Panc1 (cell line): Measurements from ENCODE around the gene GRIA4. TPM values are rescaled to one million over a fixed set of nuclear protein-coding genes. Genes with fewer than 3 reads are reported as not detected.

Experiments used
- ATAC-seq: fragments of 200-7000 bp; cut with Tn5 transposase; 2 replicates; pipeline ENCODE4 v1.9.1; 2020; ENCODE audit warnings: mild to moderate bottlenecking, moderate library complexity
- BruUV-seq: library from RNA; stranded (reverse); fragments of 400-500 nt; replicated peaks from 2 replicates; lab custom pipeline; 2021; lab: Mats Ljungman, UMichigan
- CTCF ChIA-PET: fragments of 300-600 bp; sonication (Branson Sonifier 250); formaldehyde crosslinking; loops from one replicate; lab custom pipeline; 2022; ENCODE audit warnings: antibody characterized with exemption; lab: Charles Lee
- POLR2A ChIA-PET: fragments of 300-600 bp; sonication (Branson Sonifier 250); formaldehyde crosslinking; loops from one replicate; lab custom pipeline; 2022; ENCODE audit warnings: antibody characterized with exemption; lab: Charles Lee
- DNase-seq: peaks from one replicate; pipeline ENCODE4 v3.0.0-alpha.2; 2010; ENCODE audit warnings: low read depth, low spot score
- H3K27ac ChIP-seq: 2 replicates; pipeline ENCODE4 v1.5.1; 2011; ENCODE audit warnings: mild to moderate bottlenecking, low read length, inconsistent platforms
- H3K27me3 ChIP-seq: fragments of 200-500 bp; sonication (Bioruptor generic); 2 replicates; pipeline ENCODE4 v1.6.0; 2014; ENCODE audit warnings: low read length, inconsistent platforms; ENCODE audit not compliant: control insufficient read depth, insufficient read depth
- H3K36me3 ChIP-seq: fragments of 200-500 bp; sonication (Bioruptor generic); 2 replicates; pipeline ENCODE4 v1.5.1; 2014; ENCODE audit warnings: inconsistent platforms, mild to moderate bottlenecking, low read length, moderate library complexity; ENCODE audit not compliant: control insufficient read depth, insufficient read depth
- H3K4me1 ChIP-seq: 2 replicates; pipeline ENCODE4 v1.5.1; 2011; ENCODE audit warnings: inconsistent platforms, mild to moderate bottlenecking, low read length, moderate library complexity; ENCODE audit not compliant: control insufficient read depth, insufficient read depth
- H3K4me3 ChIP-seq, 2 experiments: 2 replicates each; pipeline ENCODE4 v1.5.1; 2011 to 2012; ENCODE audit warnings: low read depth in 2 of 2, low read length in 2 of 2, mild to moderate bottlenecking in 2 of 2, inconsistent platforms in 1 of 2, moderate library complexity in 1 of 2
- H3K9me3 ChIP-seq: fragments of 200-500 bp; sonication (Bioruptor generic); 2 replicates; pipeline ENCODE4 v1.5.1; 2014; ENCODE audit warnings: low read depth, mild to moderate bottlenecking, inconsistent platforms, low read length, moderate library complexity; ENCODE audit not compliant: control insufficient read depth, insufficient read depth
- CTCF ChIP-seq: fragments of 450-650 bp; IDR thresholded peaks from 2 replicates; pipeline ENCODE4 v1.5.1; 2017; ENCODE audit warnings: mild to moderate bottlenecking
- POLR2AphosphoS5 ChIP-seq: IDR thresholded peaks from 2 replicates; pipeline ENCODE4 v1.6.1; 2012; ENCODE audit warnings: mild to moderate bottlenecking, low read depth, low read length, moderate library complexity
- REST ChIP-seq, 2 experiments: IDR thresholded peaks; 2 replicates each; pipeline ENCODE4 v1.6.1; 2011 to 2012; ENCODE audit warnings: low read depth in 2 of 2, control low read depth in 1 of 2, low read length in 1 of 2, mild to moderate bottlenecking in 1 of 2, moderate library complexity in 1 of 2; ENCODE audit not compliant: insufficient read depth in 1 of 2
- SIN3A ChIP-seq: IDR thresholded peaks from 2 replicates; pipeline ENCODE4 v1.6.1; 2012; ENCODE audit warnings: low read depth, mild to moderate bottlenecking, low read length, moderate library complexity, borderline replicate concordance; ENCODE audit not compliant: insufficient read depth
- TCF7L2 ChIP-seq: IDR thresholded peaks from 2 replicates; pipeline ENCODE4 v1.6.1; 2011; ENCODE audit warnings: mild to moderate bottlenecking, low read depth, low read length, inconsistent platforms
- in situ Hi-C: cut with HindIII; loops from 2 replicates; pipeline ENCODE4 v1.10.0; 2016; ENCODE audit warnings: low sequenced_read_pairs, low pct_unique_long_range_greater_than_20kb
- intact Hi-C: fragments of 100-400 bp; cut with micrococcal nuclease; formaldehyde crosslinking; loops from one replicate; pipeline ENCODE4 v1.10.0; 2022; ENCODE audit not compliant: unreplicated experiment
- total RNA-seq: library from RNA; stranded (reverse); gene quantifications from one replicate; pipeline ENCODE4 v1.2.1, GENCODE V29; 2021; ENCODE audit not compliant: unreplicated experiment

GRIA4 gene
- total RNA-seq, 1 experiment from 2014 or later, result not detected

- no peak for DNase-seq
- no peaks in the 10 kb centered on the region for H3K4me1 ChIP-seq
- H3K27me3 ChIP-seq, result no peaks in the 10 kb centered on the region
- no peaks in the 10 kb centered on the region for H3K9me3 ChIP-seq
- POLR2A ChIA-PET, result no interaction called here
- ATAC-seq, result no peak
- no peaks in the 10 kb centered on the region for H3K36me3 ChIP-seq
- CTCF ChIA-PET, result no interaction called here
- H3K4me3 ChIP-seq, result no peak overlapping the region
- BruUV-seq, result no TSS peak
- H3K27ac ChIP-seq, result no peak overlapping the region
- in situ Hi-C loops, result no loop called here
- intact Hi-C loops, result no loop called here
- TF ChIP-seq SIN3A (no peak), CTCF (no peak), TCF7L2 (no peak), POLR2AphosphoS5 (no peak), REST (IDR thresholded peaks at IDR 0.05; ENCODE audit: insufficient read depth in 1 of 2, low read depth in 2 of 2, low read length in 1 of 2) (no peak)
Observed at GRCh38 chr11:105799263-105799662, 189.4 kb downstream of the GRIA4 start.

GRCh38 chr11:105799728-105800462 is 190.0 kb downstream of the GRIA4 start:
- intact Hi-C loops, result no loop called here
- no peaks in the 10 kb centered on the region for H3K36me3 ChIP-seq
- in situ Hi-C loops, result no loop called here
- DNase-seq, result no peak
- TF ChIP-seq TCF7L2, result no peak
- TF ChIP-seq POLR2AphosphoS5, result no peak
- no peak for TF ChIP-seq CTCF
- no peak for TF ChIP-seq SIN3A
- no peak for TF ChIP-seq REST (IDR thresholded peaks at IDR 0.05; ENCODE audit: insufficient read depth in 1 of 2, low read depth in 2 of 2, low read length in 1 of 2)
- H3K4me1 ChIP-seq, result no peaks in the 10 kb centered on the region
- H3K27ac ChIP-seq, result no peak overlapping the region
- POLR2A ChIA-PET, result no interaction called here
- no TSS peak for BruUV-seq
- ATAC-seq, result no peak
- H3K4me3 ChIP-seq, result no peak overlapping the region
- no peaks in the 10 kb centered on the region for H3K27me3 ChIP-seq
- CTCF ChIA-PET, result no interaction called here
- no peaks in the 10 kb centered on the region for H3K9me3 ChIP-seq
